GM11168 (cell line): Measurements from ENCODE around the gene HOMER2.

Source experiments
- in situ Hi-C: fragments of 300-500 bp; cut with MboI; formaldehyde crosslinking; loops from one replicate; pipeline ENCODE4 v1.12.0; 2022; ENCODE audit warnings: low sequenced_read_pairs; ENCODE audit not compliant: unreplicated experiment

HOMER2 gene

DNA sequence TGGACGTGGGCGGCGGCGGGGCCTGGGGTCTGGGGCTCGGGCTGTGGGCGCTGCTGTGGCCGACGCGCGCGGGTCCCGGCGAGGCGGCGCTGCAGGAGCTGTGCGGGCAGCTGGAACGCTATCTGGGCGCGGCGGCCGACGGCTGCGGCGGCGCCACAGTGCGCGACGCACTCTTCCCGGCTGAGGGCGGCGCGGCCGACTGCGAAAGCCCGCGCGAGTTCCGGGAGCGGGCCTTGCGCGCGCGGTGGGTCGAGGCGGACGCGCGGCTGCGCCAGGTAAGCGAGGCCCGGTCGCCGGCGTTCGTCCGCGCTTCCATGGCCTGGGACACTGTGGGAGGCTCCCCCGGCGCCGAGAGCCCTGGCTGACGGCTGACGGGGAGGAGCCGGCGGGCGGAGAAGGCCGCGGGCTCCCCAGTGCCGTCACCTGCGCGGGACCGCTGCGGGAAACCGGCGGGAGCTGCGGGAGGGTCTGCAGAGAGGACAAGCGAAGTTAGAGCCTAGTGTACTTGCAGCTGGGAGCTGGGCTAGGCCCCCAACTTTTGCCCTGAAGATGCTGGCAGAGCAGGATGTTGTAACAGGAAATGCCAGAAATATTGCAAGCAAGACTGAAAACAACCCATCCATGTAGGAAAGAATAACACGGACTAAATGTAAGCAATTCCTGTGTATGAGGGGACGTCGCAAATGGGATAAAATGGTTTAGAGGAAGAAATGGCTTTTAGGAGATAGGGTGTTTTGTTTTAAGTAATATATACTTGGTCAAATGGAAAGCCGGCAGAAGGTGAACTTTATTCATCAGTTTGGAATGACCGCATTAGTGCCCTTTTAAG, 142.2 kb downstream of the HOMER2 start:
- in situ Hi-C loops = no loop called here

DNA sequence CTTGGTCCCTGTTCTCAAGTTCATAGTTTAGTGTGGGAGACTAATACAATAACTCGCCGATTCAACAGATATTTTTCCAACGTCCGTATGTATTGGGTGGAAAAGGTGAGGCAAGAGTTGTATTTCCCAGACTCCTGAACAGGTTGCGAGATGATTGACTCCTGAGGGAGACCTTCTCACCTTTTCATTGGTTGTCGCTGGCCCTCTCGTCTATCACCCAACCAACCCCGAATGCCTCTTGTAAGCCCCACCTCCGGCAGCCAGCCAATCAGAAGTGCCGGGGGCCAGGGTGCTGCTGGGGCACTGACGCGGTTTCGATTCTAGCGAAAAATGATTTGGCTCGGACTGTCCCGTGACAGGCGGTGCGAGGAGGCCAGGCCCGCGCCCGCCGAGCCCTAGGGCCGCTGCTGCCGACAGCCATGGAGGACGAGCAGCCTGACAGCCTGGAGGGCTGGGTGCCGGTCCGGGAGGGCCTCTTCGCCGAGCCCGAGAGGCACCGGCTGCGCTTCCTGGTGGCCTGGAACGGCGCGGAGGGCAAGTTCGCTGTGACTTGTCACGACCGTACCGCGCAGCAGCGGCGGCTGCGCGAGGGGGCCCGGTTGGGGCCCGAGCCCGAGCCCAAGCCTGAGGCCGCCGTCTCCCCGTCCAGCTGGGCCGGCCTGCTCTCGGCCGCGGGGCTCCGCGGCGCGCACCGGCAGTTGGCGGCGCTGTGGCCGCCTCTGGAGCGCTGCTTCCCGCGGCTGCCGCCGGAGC, 143.0 kb downstream of the HOMER2 start, which contains the start of gene WHAMM:
Gene WHAMM (plus strand): TSS at position 321 of the 753 bp plus-strand sequence. CDS start 99 bp downstream, at position 420.
- in situ Hi-C loops = no loop called here

DNA sequence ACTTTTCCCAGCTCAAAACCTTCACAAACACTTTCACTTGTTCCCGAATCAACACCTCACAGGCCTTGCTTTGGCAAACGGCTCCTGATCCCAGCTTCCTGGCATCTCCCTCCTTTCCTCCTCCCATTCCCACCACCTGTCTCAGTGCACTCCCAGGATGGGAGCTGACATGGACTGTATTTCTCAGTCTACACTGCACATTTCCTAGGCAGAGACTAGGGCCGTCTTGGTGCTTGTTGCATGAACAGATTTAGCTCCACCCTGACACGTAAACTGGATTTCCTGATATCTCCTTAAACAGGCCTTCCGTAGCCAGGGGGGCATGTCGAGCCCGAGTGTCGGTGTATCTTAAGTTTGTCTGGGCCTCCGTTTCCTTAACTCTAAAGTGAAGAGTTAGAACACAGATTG, 143.9 kb downstream of the HOMER2 start:
- in situ Hi-C loops = no loop called here

DNA sequence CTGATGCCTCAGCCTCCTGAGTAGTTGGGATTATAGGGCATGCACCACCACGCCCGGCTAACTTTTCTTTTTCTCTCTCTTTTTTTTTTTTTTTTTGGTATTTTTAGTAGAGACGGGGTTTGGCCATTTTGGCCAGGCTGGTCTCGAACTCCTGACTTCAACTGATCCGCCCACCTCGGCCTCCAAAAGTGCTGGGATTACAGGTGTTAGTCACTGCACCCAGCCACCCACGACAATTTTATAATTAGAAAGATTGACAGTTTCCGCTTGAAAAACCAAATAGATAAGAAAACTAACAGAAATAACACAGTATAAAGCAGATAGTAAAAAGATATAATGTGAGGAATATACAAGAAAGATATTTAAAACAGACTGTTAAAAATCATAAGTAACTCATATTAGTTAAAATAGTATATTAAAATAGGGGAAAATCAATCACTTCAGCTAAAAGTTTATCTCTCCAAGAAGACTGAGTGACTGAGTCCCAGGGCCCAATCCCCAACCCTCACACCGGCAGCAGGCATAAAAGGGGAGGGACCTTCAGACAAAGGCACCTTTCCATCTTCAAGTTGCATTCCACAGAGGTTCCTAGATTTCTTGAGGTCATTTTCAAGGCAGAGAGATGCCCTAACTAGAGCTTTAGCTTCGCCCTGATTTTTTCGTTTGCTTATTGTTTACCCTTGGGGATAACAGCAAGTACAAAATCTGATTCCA, 144.4 kb downstream of the HOMER2 start:
- in situ Hi-C loops = no loop called here

DNA sequence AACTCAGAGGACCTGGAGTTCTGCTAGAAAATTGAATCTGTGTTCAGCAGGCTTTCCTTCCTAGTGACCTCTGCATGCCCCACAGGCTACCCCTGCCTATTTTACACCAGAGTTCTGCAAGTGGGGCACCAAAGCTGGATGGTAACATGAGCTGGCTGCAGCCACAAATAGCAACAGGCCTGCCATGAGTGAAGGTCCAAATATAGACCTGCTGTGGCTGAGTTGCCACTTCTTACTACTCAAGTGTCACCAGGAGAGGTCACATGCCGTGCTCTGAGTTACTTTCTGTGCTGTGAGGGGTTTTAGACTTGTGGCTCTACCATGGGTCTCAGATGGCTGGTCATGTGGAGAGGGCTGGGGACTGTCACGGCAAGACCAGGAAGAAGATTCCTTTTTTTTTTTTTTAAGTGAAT, 146.5 kb downstream of the HOMER2 start, which contains the start of gene FSD2:
Gene FSD2 (minus strand): TSS at position 76 of the 413 bp plus-strand sequence. CDS start 18,679 bp downstream, outside the sequence.
- in situ Hi-C loops = no loop called here

DNA sequence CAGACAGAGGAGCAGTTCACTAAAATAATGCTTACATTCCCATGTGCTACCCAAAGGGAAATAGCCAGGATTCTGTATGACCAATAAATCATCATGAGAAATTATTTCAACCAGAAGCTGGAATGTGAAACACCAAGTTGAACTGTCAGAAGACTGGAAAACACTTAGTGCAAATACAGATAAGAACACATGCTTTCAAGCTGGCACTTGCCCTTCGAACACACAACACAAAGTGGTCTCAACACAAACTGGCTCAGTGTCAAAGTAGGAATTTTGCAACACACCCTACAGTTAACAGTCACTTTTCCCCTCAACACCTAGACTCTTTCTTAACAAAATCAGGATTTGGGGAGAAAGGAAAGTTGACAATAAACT, 148.0 kb downstream of the HOMER2 start:
- in situ Hi-C loops = no loop called here

DNA sequence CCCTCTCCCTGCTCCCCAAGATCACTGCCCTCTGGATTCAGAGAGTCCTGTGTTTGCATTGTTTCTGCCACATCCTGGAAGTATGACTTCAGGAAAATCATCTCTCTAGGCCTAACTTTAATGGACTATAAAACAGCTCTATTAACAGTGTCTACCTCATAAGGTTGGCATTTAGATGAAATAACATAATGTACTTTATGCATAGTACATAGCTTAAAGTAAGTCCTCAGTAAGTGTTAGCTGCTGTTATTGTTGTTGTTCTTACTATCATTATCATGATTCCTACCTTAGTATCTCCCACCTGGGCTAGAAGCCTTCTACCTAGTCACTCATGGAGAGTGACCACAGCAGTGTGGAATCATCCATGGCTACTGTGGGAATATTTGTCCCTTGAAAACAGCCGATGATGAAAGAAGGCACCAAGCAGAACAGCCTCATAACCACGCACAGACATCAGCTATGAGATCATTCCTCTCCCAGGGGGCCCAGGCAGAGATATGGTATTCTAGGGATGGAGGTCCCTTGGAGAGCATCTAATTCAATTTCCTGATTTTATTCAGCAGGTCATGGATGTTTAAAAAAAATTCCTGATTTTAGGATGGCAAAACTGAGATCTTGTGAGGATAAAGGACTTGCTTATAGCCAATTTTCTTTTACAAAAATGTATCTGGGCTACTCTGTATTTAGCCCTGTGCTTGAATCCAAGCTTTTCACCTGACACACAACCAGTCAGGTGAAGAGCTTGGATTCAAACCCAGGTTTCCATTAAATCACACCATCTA, 148.5 kb downstream of the HOMER2 start:
- in situ Hi-C loops = no loop called here

DNA sequence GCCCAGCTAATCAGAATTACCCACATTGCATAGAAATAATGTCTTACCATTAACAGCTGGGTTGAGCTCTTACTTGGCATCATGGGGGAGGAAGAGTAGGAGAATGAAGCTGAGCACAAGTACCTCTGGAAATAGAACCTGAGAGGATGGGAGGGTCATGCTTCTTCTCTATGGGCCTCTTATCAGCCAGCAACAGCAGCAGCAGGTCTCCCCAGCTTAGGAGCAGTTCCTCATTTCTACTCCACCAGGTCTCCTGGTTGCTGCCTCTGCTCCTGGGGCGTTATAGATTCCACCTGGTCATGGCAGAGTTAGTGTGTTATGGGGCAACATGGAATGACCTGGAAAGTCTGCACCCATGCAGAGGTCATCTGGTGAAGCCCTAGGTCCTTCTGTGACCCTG, 150.0 kb downstream of the HOMER2 start:
- in situ Hi-C loops = no loop called here

DNA sequence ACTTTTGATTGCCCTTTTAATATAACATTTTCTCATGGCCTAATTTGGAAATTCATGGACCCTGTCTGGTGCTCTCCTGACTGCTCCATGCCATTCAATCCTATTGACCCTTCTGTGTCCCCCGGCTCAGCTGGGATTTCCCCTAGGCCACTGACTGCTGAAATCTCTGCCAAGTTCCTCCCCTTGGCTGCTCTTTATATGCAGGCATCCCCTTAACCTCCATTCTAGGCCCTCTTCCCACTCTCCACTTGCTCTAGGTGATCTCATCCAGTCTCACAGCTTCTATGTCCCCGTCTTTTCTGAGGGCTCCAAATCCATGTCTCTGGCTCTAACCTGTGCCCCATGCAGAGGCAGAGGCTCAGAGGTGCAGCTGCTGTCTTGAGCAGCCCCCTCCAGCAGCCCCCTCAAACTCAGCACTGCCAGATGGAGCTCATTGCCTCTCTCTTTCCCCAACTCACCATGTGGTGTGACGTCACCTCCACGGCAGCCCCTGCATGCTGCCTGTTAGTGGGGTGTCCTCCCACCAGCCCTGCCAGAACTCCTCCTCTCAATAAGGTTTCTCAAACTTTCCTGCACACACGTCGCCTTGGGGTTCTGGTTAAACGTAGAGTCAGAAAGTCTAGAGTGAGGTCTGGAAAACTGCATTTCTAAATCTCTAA, 153.2 kb downstream of the HOMER2 start:
- in situ Hi-C loops = no loop called here
